K562 (cell line): ENCODE measurements around the gene SAP25. TPM values are rescaled to one million over a fixed set of nuclear protein-coding genes. Genes with fewer than 3 reads are reported as not detected.

Experiments
- BACH1 ChIP-seq: fragments of 200-800 bp; sonication (Bioruptor generic); IDR thresholded peaks from 2 replicates; pipeline ENCODE4 v1.6.1; 2016; ENCODE audit warnings: missing genetic modification characterization, missing compliant biosample characterization
- BRF1 ChIP-seq: IDR thresholded peaks from 3 replicates; pipeline ENCODE4 v1.6.1; 2011; ENCODE audit warnings: borderline replicate concordance, mild to moderate bottlenecking; ENCODE audit not compliant: insufficient read length; ENCODE audit errors: extremely low read depth
- CBX1 ChIP-seq: sonication (generic); IDR thresholded peaks from 2 replicates; pipeline ENCODE4 v1.6.1; 2016; ENCODE audit warnings: antibody characterized with exemption, low read depth, mild to moderate bottlenecking
- E2F6 ChIP-seq, 2 experiments: IDR thresholded peaks; 2 replicates each; pipeline ENCODE4 v1.6.1; 2011; ENCODE audit warnings: borderline replicate concordance in 1 of 2, control low read depth in 1 of 2, low read depth in 1 of 2, low read length in 1 of 2, mild to moderate bottlenecking in 1 of 2, mixed read lengths in 1 of 2, moderate library complexity in 1 of 2; ENCODE audit not compliant: insufficient read depth in 1 of 2, insufficient read length in 1 of 2, poor library complexity in 1 of 2, severe bottlenecking in 1 of 2; ENCODE audit errors: extremely low read depth in 1 of 2
- ELF1 ChIP-seq: fragments of 200-800 bp; sonication (Bioruptor generic); IDR thresholded peaks from 2 replicates; pipeline ENCODE4 v1.6.1; 2016; ENCODE audit warnings: missing genetic modification characterization, missing compliant biosample characterization
- FOXP1 ChIP-seq: sonication (generic); formaldehyde crosslinking; IDR thresholded peaks from 2 replicates; pipeline ENCODE4 v1.8.0; 2022; ENCODE audit warnings: mild to moderate bottlenecking, missing genetic modification reagents
- GTF2B ChIP-seq: IDR thresholded peaks from 2 replicates; pipeline ENCODE4 v1.6.1; 2011; ENCODE audit not compliant: insufficient read length; ENCODE audit errors: extremely low read depth
- HMGXB4 ChIP-seq: sonication (generic); formaldehyde crosslinking; IDR thresholded peaks from 2 replicates; pipeline ENCODE4 v1.8.1; 2023; ENCODE audit warnings: mild to moderate bottlenecking, missing genetic modification reagents
- ILF3 ChIP-seq: fragments of 450-650 bp; IDR thresholded peaks from 2 replicates; pipeline ENCODE4 v1.6.1; 2018; ENCODE audit warnings: antibody characterized with exemption, mild to moderate bottlenecking, moderate library complexity, borderline replicate concordance
- MCM2 ChIP-seq: fragments of 450-650 bp; IDR thresholded peaks from 2 replicates; pipeline ENCODE4 v1.6.1; 2017; ENCODE audit warnings: low read depth, mild to moderate bottlenecking
- PHF8 ChIP-seq: fragments of 200-600 bp; sonication (generic); IDR thresholded peaks from 2 replicates; pipeline ENCODE4 v1.6.1; 2012; ENCODE audit warnings: mixed run types, mild to moderate bottlenecking, inconsistent platforms, low read length, moderate library complexity, borderline replicate concordance
- POLR2AphosphoS5 ChIP-seq: IDR thresholded peaks from 2 replicates; pipeline ENCODE4 v1.6.1; 2011; ENCODE audit warnings: mild to moderate bottlenecking, low read depth, low read length, moderate library complexity; ENCODE audit not compliant: control insufficient read depth, insufficient read depth
- RBBP5 ChIP-seq: fragments of 200-600 bp; sonication (generic); IDR thresholded peaks from 2 replicates; pipeline ENCODE4 v1.6.1; 2012; ENCODE audit warnings: borderline replicate concordance, mild to moderate bottlenecking, low read length, control low read depth, inconsistent platforms; ENCODE audit not compliant: insufficient read depth, poor library complexity, severe bottlenecking
- THAP7 ChIP-seq: fragments of 250-450 bp; sonication (Bioruptor Pico); IDR thresholded peaks from 2 replicates; pipeline ENCODE4 v1.5.0; 2021
- TSC22D4 ChIP-seq: fragments of 450-650 bp; IDR thresholded peaks from 2 replicates; pipeline ENCODE4 v1.6.1; 2016; ENCODE audit warnings: missing genetic modification characterization, missing biosample characterization, control low read depth
- XRCC3 ChIP-seq: fragments of 450-650 bp; IDR thresholded peaks from 2 replicates; pipeline ENCODE4 v1.6.1; 2017; ENCODE audit warnings: mild to moderate bottlenecking, moderate library complexity
- ZNF699 ChIP-seq: fragments of 250-450 bp; sonication (Bioruptor Pico); IDR thresholded peaks from 2 replicates; pipeline ENCODE4 v1.8.0; 2021; ENCODE audit warnings: mild to moderate bottlenecking, moderate library complexity; ENCODE audit not compliant: insufficient replicate concordance
- ZNF79 ChIP-seq: fragments of 250-450 bp; sonication (Bioruptor Pico); IDR thresholded peaks from 2 replicates; pipeline ENCODE4 v1.4.0; 2020; ENCODE audit warnings: low read depth, mild to moderate bottlenecking, moderate library complexity
- polyA plus RNA-seq, 8 experiments: library from polyadenylated mRNA; depleted of rRNA in 4 of 8; stranded (reverse) in 5 of 8; unstranded in 3 of 8; fragments of >200 nt; fragmentation: Nextera tagmentation in 2 of 8; fragmentation: Illumina TruSeq in 1 of 8; extraction: Ambion mirVana in 2 of 8; extraction: Trizol in 1 of 8; gene quantifications; 2 replicates each; pipeline versions ENCODE4 v1.2.1 to v1.2.3, GENCODE V29; 2011 to 2014; ENCODE audit warnings: inconsistent platforms in 1 of 8, missing spikeins in 1 of 8
- total RNA-seq, 7 experiments: library from RNA; depleted of rRNA in 6 of 7; stranded (reverse); fragments of >200 nt in 6 of 7; fragmentation: Illumina TruSeq in 2 of 7; extraction: Trizol in 2 of 7; gene quantifications; 2 replicates each; pipeline versions ENCODE4 v1.2.1 to v1.2.3, GENCODE V29; 2011 to 2021; ENCODE audit warnings: low replicate concordance in 1 of 7
- TF ChIP-seq, protein P1 (sequence below): sonication (generic); formaldehyde crosslinking; IDR thresholded peaks from 2 replicates; pipeline ENCODE4 v1.8.0; 2023; ENCODE audit warnings: mild to moderate bottlenecking, missing genetic modification reagents

Gene SAP25
- total and polyA plus RNA-seq, 9 of the 15 experiments (the other 6 are each of a cell fraction or from before 2014, with no cell fraction given): 0.13 to 5.3 (median 0.78) TPM; not detected in 1

DNA sequence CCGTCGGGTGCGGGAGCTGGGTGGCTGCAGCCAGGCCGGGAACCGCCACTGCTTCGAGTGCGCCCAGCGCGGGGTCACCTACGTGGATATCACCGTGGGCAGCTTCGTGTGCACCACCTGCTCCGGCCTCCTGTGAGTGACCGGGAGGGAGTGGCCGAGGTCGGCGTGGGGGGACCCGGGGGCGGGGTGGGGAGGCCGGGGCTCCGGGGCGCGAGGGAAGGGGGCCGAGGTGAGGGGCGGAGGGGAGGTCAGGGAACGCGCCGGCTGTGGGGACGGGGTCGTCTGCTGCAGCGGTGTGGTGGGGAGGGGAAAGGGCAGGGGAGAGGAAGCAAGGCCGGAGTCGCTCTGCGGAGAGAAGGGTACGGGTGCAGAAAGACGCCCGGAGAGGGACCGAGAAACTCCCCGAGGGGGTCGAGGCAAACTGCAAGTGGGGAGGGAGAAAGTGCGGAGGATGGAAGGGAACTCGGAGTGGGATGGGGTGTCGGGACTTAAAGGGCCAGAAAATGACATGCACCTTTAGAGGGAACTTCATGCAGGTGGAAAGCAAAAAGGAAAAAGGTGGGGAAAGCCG lies 34.2 kb downstream of the SAP25 start (continued):
- 0 out of 2 replicates have a peak, but pooled peaks have one; percentile 1 for TF ChIP-seq HMGXB4
- TF ChIP-seq BRF1: no peak
- TF ChIP-seq ZNF699: no peak
- TF ChIP-seq BACH1 (tag): no peak
- no peak for TF ChIP-seq ELF1 (tag)
- no peak for TF ChIP-seq ILF3
- TF ChIP-seq RBBP5: peak; percentile 86
- no peak for TF ChIP-seq MCM2
- TF ChIP-seq FOXP1: no peak; the same call in 1 of the 2 replicates
- TF ChIP-seq ZNF79 (CRISPR knock-in tag): no peak
- no peak for TF ChIP-seq XRCC3
- no peak for TF ChIP-seq CBX1
- TF ChIP-seq THAP7: no peak
- TF ChIP-seq POLR2AphosphoS5: no peak
- TF ChIP-seq, protein P1, sequence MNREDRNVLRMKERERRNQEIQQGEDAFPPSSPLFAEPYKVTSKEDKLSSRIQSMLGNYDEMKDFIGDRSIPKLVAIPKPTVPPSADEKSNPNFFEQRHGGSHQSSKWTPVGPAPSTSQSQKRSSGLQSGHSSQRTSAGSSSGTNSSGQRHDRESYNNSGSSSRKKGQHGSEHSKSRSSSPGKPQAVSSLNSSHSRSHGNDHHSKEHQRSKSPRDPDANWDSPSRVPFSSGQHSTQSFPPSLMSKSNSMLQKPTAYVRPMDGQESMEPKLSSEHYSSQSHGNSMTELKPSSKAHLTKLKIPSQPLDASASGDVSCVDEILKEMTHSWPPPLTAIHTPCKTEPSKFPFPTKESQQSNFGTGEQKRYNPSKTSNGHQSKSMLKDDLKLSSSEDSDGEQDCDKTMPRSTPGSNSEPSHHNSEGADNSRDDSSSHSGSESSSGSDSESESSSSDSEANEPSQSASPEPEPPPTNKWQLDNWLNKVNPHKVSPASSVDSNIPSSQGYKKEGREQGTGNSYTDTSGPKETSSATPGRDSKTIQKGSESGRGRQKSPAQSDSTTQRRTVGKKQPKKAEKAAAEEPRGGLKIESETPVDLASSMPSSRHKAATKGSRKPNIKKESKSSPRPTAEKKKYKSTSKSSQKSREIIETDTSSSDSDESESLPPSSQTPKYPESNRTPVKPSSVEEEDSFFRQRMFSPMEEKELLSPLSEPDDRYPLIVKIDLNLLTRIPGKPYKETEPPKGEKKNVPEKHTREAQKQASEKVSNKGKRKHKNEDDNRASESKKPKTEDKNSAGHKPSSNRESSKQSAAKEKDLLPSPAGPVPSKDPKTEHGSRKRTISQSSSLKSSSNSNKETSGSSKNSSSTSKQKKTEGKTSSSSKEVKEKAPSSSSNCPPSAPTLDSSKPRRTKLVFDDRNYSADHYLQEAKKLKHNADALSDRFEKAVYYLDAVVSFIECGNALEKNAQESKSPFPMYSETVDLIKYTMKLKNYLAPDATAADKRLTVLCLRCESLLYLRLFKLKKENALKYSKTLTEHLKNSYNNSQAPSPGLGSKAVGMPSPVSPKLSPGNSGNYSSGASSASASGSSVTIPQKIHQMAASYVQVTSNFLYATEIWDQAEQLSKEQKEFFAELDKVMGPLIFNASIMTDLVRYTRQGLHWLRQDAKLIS (CRISPR knock-in tag): peak; percentile 43; the same call in 1 of the 2 replicates
- peak; percentile 7; the same call in 1 of the 2 replicates for TF ChIP-seq PHF8
- TF ChIP-seq GTF2B: no peak
- peak in 1 of 2 experiments; percentile 54 for TF ChIP-seq E2F6 (IDR thresholded peaks at IDR 0.05; ENCODE audit: borderline replicate concordance in 1 of 2, extremely low read depth in 1 of 2, insufficient read depth in 1 of 2, insufficient read length in 1 of 2, low read depth in 1 of 2, low read length in 1 of 2, poor library complexity in 1 of 2, severe bottlenecking in 1 of 2)
- no peak for TF ChIP-seq TSC22D4 (tag)
